GM08714 (cell line): ENCODE data around the gene PURA.

Source experiments
- H3K4me3 ChIP-seq: fragments of 200-500 bp; sonication (Bioruptor generic); 2 replicates; pipeline ENCODE4 v1.5.1; 2014; ENCODE audit warnings: mild to moderate bottlenecking, low read length, inconsistent platforms
- ZNF274 ChIP-seq: IDR thresholded peaks from 2 replicates; pipeline ENCODE4 v1.6.1; 2012; ENCODE audit warnings: mild to moderate bottlenecking, low read depth, low read length

Gene PURA

DNA sequence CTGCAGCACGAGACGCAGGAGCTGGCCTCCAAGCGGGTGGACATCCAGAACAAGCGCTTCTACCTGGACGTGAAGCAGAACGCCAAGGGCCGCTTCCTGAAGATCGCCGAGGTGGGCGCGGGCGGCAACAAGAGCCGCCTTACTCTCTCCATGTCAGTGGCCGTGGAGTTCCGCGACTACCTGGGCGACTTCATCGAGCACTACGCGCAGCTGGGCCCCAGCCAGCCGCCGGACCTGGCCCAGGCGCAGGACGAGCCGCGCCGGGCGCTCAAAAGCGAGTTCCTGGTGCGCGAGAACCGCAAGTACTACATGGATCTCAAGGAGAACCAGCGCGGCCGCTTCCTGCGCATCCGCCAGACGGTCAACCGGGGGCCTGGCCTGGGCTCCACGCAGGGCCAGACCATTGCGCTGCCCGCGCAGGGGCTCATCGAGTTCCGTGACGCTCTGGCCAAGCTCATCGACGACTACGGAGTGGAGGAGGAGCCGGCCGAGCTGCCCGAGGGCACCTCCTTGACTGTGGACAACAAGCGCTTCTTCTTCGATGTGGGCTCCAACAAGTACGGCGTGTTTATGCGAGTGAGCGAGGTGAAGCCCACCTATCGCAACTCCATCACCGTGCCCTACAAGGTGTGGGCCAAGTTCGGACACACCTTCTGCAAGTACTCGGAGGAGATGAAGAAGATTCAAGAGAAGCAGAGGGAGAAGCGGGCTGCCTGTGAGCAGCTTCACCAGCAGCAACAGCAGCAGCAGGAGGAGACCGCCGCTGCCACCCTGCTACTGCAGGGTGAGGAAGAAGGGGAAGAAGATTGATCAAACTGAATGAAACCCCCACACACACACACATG, 654 bp downstream of the PURA start:
- peak overlapping the region; percentile 66 for H3K4me3 ChIP-seq
- TF ChIP-seq ZNF274: no peak

DNA sequence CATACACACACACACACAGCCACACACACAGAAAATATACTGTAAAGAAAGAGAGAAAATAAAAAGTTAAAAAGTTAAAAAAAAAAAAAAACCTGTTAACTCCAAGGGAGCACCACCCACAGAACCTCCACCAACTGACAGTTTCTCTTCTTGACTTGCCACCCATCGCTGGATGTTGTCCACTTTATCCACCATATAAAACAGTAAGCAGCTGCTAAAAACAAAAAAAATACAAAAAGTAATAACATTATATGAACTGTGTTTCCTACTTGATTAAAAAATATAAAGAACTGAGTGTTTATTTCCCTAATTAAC, 1.2 kb downstream of the PURA start:
- TF ChIP-seq ZNF274: no peak
- peak overlapping the region; percentile 66 for H3K4me3 ChIP-seq

GRCh38 chr5:140116716-140117115, 2.8 kb downstream of the PURA start:
- no peak overlapping the region for H3K4me3 ChIP-seq
- TF ChIP-seq ZNF274: no peak

- no peak for TF ChIP-seq ZNF274
- no peak overlapping the region for H3K4me3 ChIP-seq
These were observed 3.6 kb downstream of the PURA start for GRCh38 chr5:140117523-140117922.

DNA sequence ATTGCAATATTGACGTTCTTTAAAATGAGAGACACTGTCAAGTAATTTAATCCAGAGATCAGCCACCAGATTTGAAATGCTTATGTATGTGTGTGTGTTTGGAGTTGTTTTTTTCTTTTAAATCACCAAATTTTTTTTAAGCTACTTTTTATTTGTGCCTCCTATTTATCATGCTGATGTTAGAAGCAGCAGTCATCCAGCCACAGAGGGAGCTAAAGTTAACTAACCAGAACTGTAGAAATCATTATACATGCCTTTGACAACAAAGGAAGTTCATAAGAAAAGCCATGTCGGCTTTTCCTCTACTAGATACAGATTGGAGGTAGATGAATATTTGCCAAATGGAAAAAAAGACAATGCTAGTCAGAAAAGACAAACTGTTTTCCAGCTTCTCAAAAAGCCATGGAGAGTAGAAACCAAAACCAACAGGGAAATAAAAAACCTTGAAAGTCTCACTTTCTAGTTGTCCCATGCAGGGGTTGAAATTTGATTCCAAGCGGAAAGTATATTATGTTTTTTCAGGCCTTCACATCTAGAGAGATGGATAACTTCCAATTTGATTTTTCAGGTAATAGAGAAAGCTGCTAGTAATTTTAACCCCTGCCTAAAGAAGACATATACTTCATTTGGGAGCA, 4.5 kb downstream of the PURA start:
- TF ChIP-seq ZNF274: no peak
- H3K4me3 ChIP-seq: no peak overlapping the region

DNA sequence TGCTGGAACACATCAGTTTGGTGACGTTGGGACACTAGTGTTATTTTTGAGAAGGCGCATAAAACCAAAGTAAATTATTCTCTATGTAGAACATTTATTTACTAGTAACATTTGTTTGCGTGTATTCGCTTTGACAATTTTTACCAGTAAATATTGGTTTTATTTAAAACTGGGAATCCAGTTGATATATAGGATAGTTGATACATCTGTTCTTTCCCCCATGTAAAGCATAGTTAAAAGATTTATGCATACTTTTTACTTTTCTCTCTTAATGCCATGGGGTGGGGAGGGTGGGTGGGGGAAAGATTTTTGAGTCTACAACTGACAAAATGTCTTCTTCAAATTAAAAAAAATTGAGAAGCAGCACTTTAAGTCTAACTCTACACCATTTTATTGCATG, 11.7 kb downstream of the PURA start, which contains the start of gene IGIP:
TSS of gene IGIP (plus strand) at position 301 of the 400 bp plus-strand sequence. CDS start 2,540 bp downstream, outside the sequence.
- no peak for TF ChIP-seq ZNF274
- H3K4me3 ChIP-seq: no peak within 1 kb of the TSS

- H3K4me3 ChIP-seq: no peak overlapping the region
- no peak for TF ChIP-seq ZNF274
These were observed 12.6 kb downstream of the PURA start for GRCh38 chr5:140126315-140127012.

GRCh38 chr5:140128376-140128775, 14.5 kb downstream of the PURA start:
- no peak overlapping the region for H3K4me3 ChIP-seq
- no peak for TF ChIP-seq ZNF274

GRCh38 chr5:140130949-140131733, 17.2 kb downstream of the PURA start:
- TF ChIP-seq ZNF274: no peak
- no peak overlapping the region for H3K4me3 ChIP-seq

DNA sequence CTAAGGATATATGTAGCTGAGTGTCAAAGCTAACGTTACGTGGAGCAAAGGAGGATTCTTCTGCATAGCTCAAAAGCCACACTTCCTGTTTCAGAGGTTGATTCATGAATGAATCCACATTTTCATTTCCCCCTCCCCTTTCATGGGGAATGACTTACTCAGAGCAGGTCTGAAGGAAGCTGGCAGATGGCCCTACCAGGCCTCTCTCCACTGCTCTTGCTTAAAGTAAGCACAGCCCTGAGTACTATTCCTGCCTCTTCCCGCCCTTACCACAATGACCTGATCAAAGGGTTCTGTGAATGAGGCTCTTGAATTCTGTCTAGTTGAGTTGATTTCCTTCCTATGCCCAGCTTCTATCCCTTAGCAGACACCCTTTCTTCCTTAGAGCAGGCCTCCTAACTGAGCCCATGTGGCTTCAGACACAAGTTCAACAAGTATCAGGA, 18.1 kb downstream of the PURA start:
- no peak overlapping the region for H3K4me3 ChIP-seq
- no peak for TF ChIP-seq ZNF274

GRCh38 chr5:140133514-140134167, 19.7 kb downstream of the PURA start:
- TF ChIP-seq ZNF274: no peak

GRCh38 chr5:140134277-140134935, 20.5 kb downstream of the PURA start:
- H3K4me3 ChIP-seq: no peak overlapping the region

More at GRCh38 chr5:140133514-140134167, 19.7 kb downstream of the PURA start:
- H3K4me3 ChIP-seq: no peak overlapping the region

DNA sequence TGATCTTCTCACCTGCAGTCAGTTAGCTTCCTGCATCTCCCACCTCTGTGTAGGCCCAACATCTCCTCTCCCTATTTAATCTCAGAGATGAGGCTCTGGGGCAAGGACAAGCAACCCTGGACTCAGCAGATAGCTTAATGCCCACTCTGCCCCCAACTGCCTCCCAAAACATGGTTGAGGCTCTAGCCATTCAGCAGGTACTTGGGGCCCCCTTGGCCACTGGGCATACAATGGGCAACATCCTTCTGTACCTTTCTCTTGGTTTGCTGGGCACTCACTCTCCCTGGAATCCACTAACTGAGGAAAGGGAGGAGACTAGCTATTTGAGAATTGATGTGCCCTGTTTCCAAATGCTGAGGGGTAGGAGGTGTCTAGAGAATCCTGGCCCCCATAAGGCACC, 21.2 kb downstream of the PURA start:
- no peak overlapping the region for H3K4me3 ChIP-seq
- no peak for TF ChIP-seq ZNF274

More at GRCh38 chr5:140134277-140134935, 20.5 kb downstream of the PURA start:
- no peak for TF ChIP-seq ZNF274
